Thyroid gland (tissue), 4 donors: ENCODE measurements around the gene HAUS6.

ENCODE experiments used
- CTCF ChIP-seq, 6 experiments: fragments of 200-600 bp in 3 of 6; fragments of 450-650 bp in 3 of 6; sonication (generic) in 3 of 6; IDR thresholded peaks; one replicate each; pipeline ENCODE4 v1.5.1; 2016 to 2019; ENCODE audit warnings: antibody characterized with exemption in 6 of 6, mild to moderate bottlenecking in 2 of 6, inconsistent platforms in 1 of 6, moderate library complexity in 1 of 6
- POLR2A ChIP-seq, 2 donors: fragments of 450-650 bp; IDR thresholded peaks; one replicate each; pipeline ENCODE4 v1.6.1; 2017; ENCODE audit warnings: antibody characterized with exemption in 2 of 2, mild to moderate bottlenecking in 2 of 2, moderate library complexity in 1 of 2

- TF ChIP-seq CTCF (IDR thresholded peaks at IDR 0.05) (no peak), POLR2A (IDR thresholded peaks at IDR 0.05) (no peak)
Observed at GRCh38 chr9:19050637-19051591, 51.8 kb downstream of the HAUS6 start.
